Neural crest cell (in vitro differentiated cells): ENCODE results near the gene SPATA17. TPM values are rescaled to one million over a fixed set of nuclear protein-coding genes. Genes with fewer than 3 reads are reported as not detected.
"Not testable (repeated sequence)": the region's sequence is repeated elsewhere in the genome, so short reads cannot be mapped to it uniquely, and the experiment has no call there.

ENCODE experiments used
- DNase-seq: peaks from one replicate; pipeline ENCODE4 v3.0.0; 2021; ENCODE audit warnings: low read depth, mixed read lengths, low spot score
- H3K27ac Mint-ChIP-seq: one replicate; pipeline ENCODE4 v1.8.0; 2021; ENCODE audit warnings: mild to moderate bottlenecking, mixed read lengths; ENCODE audit not compliant: unreplicated experiment
- H3K27me3 Mint-ChIP-seq: 2 replicates; pipeline ENCODE4 v1.8.0; 2021; ENCODE audit warnings: low read depth, mild to moderate bottlenecking, mixed read lengths
- H3K36me3 Mint-ChIP-seq: 2 replicates; pipeline ENCODE4 v1.8.0; 2021; ENCODE audit warnings: low read depth, mild to moderate bottlenecking, mixed read lengths
- H3K4me1 Mint-ChIP-seq: 2 replicates; pipeline ENCODE4 v1.8.0; 2021; ENCODE audit warnings: mixed read lengths
- H3K4me3 Mint-ChIP-seq: one replicate; pipeline ENCODE4 v1.8.0; 2021; ENCODE audit warnings: mild to moderate bottlenecking, mixed read lengths
- H3K9me3 Mint-ChIP-seq: 2 replicates; pipeline ENCODE4 v1.8.0; 2021; ENCODE audit warnings: mixed read lengths
- CTCF ChIP-seq: fragments of 200-600 bp; sonication (generic); conservative IDR thresholded peaks from 2 replicates; pipeline ENCODE4 v1.5.0; 2021; ENCODE audit warnings: antibody characterized with exemption, mild to moderate bottlenecking
- long read RNA-seq: library from polyadenylated mRNA; unstranded; transcript quantifications from one replicate; pipeline ENCODE4 v2.0.0, GENCODE V29; 2020
- total RNA-seq: library from RNA; stranded (reverse); gene quantifications from 2 replicates; pipeline ENCODE4 v1.2.1, GENCODE V29; 2021

Gene SPATA17
- total RNA-seq: 1.7 and 2.5 TPM in 2 replicates
- long read RNA-seq, partial matches to known transcripts: 0 of 5 reads
- long read RNA-seq, other reads (novel, unspliced or antisense): 5 of 5 reads

GRCh38 chr1:217630711-217631591 lies at the start of gene SPATA17, which contains the start of gene GPATCH2:
Gene SPATA17 (plus strand): TSS chr1:217631344. CDS start chr1:217631379, 35 bp downstream.
Gene GPATCH2 (minus strand): TSS chr1:217631090. CDS start chr1:217630971, 119 bp downstream.
- peak within 1 kb of the TSS; percentile 100 for H3K27ac Mint-ChIP-seq
- H3K9me3 Mint-ChIP-seq: no peaks in the 10 kb centered on the region
- DNase-seq: peak; percentile 58
- peak; percentile 48 for TF ChIP-seq CTCF
- peak within 1 kb of the TSS; percentile 95 for H3K4me3 Mint-ChIP-seq
- peaks cover 22% of the 10 kb centered on the region for H3K4me1 Mint-ChIP-seq
- no peaks in the 10 kb centered on the region for H3K36me3 Mint-ChIP-seq
- H3K27me3 Mint-ChIP-seq: no peaks in the 10 kb centered on the region

GRCh38 chr1:217584286-217584811 lies 46.8 kb upstream of the SPATA17 start:
- not testable (repeated sequence) for H3K36me3 Mint-ChIP-seq, H3K27ac Mint-ChIP-seq, H3K4me3 Mint-ChIP-seq, DNase-seq, H3K4me1 Mint-ChIP-seq, H3K27me3 Mint-ChIP-seq, H3K9me3 Mint-ChIP-seq

- H3K9me3 Mint-ChIP-seq: no peaks in the 10 kb centered on the region
Observed at GRCh38 chr1:217585577-217585976, 45.6 kb upstream of the SPATA17 start.

GRCh38 chr1:217586586-217586985 lies 44.6 kb upstream of the SPATA17 start:
- H3K27ac Mint-ChIP-seq: no peak overlapping the region
- peaks cover 3% of the 10 kb centered on the region for H3K36me3 Mint-ChIP-seq
- H3K4me1 Mint-ChIP-seq: no peaks in the 10 kb centered on the region

More at GRCh38 chr1:217585577-217585976, 45.6 kb upstream of the SPATA17 start:
- H3K36me3 Mint-ChIP-seq: peaks cover 8% of the 10 kb centered on the region
- no peak overlapping the region for H3K4me3 Mint-ChIP-seq
- DNase-seq: no peak
- no peak overlapping the region for H3K27ac Mint-ChIP-seq
- TF ChIP-seq CTCF: no peak
- H3K27me3 Mint-ChIP-seq: no peaks in the 10 kb centered on the region
- no peaks in the 10 kb centered on the region for H3K4me1 Mint-ChIP-seq

GRCh38 chr1:217590598-217590997 lies 40.5 kb upstream of the SPATA17 start:
- Mint-ChIP-seq H3K27me3 (no peaks in the 10 kb centered on the region), H3K36me3 (no peaks in the 10 kb centered on the region), H3K4me3 (no peak overlapping the region), H3K9me3 (no peaks in the 10 kb centered on the region), H3K27ac (no peak overlapping the region), H3K4me1 (no peaks in the 10 kb centered on the region)
- no peak for TF ChIP-seq CTCF
- DNase-seq: no peak

More at GRCh38 chr1:217586586-217586985, 44.6 kb upstream of the SPATA17 start:
- Mint-ChIP-seq H3K4me3 (no peak overlapping the region), H3K27me3 (no peaks in the 10 kb centered on the region), H3K9me3 (no peaks in the 10 kb centered on the region)
- TF ChIP-seq CTCF: no peak
- no peak for DNase-seq

GRCh38 chr1:217599154-217599553 lies 32.0 kb upstream of the SPATA17 start:
- Mint-ChIP-seq H3K27me3 (no peaks in the 10 kb centered on the region), H3K4me3 (no peak overlapping the region), H3K4me1 (no peaks in the 10 kb centered on the region), H3K27ac (no peak overlapping the region), H3K36me3 (no peaks in the 10 kb centered on the region), H3K9me3 (no peaks in the 10 kb centered on the region)
- no peak for DNase-seq
- TF ChIP-seq CTCF: no peak
